Astrocyte (in vitro differentiated cells and primary cell): ENCODE measurements around the gene MOG.

Source experiments
- CTCF ChIP-seq: IDR thresholded peaks from 2 replicates; pipeline ENCODE4 v1.5.1; 2011; ENCODE audit warnings: low read depth, mild to moderate bottlenecking, inconsistent platforms, low read length, moderate library complexity; ENCODE audit not compliant: insufficient read depth
- EZH2 ChIP-seq: IDR thresholded peaks from 2 replicates; pipeline ENCODE4 v1.6.1; 2012; ENCODE audit warnings: mild to moderate bottlenecking, low read length, inconsistent platforms; ENCODE audit not compliant: insufficient read depth

DNA sequence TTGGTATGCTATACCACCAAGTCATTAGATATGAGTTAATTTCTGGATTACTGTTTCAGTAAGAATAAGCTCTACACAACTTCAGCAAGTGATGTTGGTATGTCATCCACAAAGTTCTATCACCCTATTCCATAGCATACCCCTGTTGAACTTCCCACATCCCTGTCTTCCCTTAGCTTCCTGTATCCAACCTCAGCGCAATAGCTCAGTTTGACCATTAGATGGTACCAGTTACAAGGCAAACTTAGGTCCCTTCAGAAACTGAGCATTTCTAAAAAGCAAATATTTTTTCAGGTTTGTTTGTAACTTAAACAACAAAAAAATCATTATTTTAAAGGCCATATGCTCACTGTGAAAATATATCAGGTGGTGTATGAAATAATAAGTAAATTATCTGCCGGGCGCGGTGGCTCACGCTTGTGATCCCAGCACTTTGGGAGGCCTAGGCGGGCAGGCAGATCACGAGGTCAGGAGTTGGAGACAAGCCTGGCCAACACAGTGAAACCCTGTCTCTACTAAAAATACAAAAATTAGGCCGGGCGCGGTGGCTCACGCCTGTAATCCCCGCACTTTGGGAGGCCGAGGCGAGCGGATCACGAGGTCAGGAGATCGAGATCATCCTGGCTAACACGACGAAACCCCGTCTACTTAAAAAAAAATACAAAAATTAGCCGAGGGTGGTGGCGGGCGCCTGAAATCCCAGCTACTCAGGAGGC is 8.8 kb upstream of the MOG start:
- TF ChIP-seq EZH2 (no peak), CTCF (peak; percentile 70)
